CD4-positive, alpha-beta T cell (primary cell): ENCODE measurements around the gene ZMIZ2. TPM values are rescaled to one million over a fixed set of nuclear protein-coding genes. Genes with fewer than 3 reads are reported as not detected.

Experiments used
- ATAC-seq: fragments of 200-7000 bp; cut with Tn5 transposase; one replicate; pipeline ENCODE4 v1.10.0; 2022; ENCODE audit warnings: mild to moderate bottlenecking; ENCODE audit not compliant: poor library complexity
- CTCF ChIA-PET: fragments of 350-600 bp; sonication (Branson Sonifier 250); formaldehyde crosslinking; loops from one replicate; lab custom pipeline; 2021; ENCODE audit warnings: antibody characterized with exemption, inconsistent platforms; lab: Charles Lee
- POLR2A ChIA-PET: fragments of 350-600 bp; sonication (Branson Sonifier 250); formaldehyde crosslinking; loops from one replicate; lab custom pipeline; 2021; ENCODE audit warnings: antibody characterized with exemption, inconsistent platforms; lab: Charles Lee
- DNase-seq, 14 experiments: peaks; one replicate each; pipeline ENCODE4 v3.0.0-alpha.2; 2013 to 2020; ENCODE audit warnings: mixed read lengths in 2 of 14
- H3K27ac ChIP-seq, 2 donors: one replicate each; pipeline versions ENCODE4 v1.5.1 to v1.7.0; 2013; ENCODE audit warnings: low read length in 2 of 2, low read depth in 1 of 2, mild to moderate bottlenecking in 1 of 2
- H3K27me3 ChIP-seq, 2 experiments: 1 replicate in 1 of 2; 2 replicates in 1 of 2; pipeline versions ENCODE4 v1.6.1 to v1.7.0; 2013; ENCODE audit warnings: low read length in 2 of 2, control low read depth in 1 of 2, mild to moderate bottlenecking in 1 of 2, moderate library complexity in 1 of 2; ENCODE audit not compliant: insufficient read depth in 2 of 2, control insufficient read depth in 1 of 2
- H3K36me3 ChIP-seq: one replicate; pipeline ENCODE4 v1.6.1; 2013; ENCODE audit warnings: low read length, control low read depth; ENCODE audit not compliant: insufficient read depth
- H3K4me1 ChIP-seq: one replicate; pipeline ENCODE4 v1.6.1; 2013; ENCODE audit warnings: low read length, control low read depth; ENCODE audit not compliant: insufficient read depth
- H3K4me3 ChIP-seq: one replicate; pipeline ENCODE4 v1.5.1; 2013; ENCODE audit warnings: mild to moderate bottlenecking, low read length, moderate library complexity
- H3K9me3 ChIP-seq, 2 experiments: 1 replicate in 1 of 2; 2 replicates in 1 of 2; pipeline versions ENCODE4 v1.6.1 to v1.7.0; 2013; ENCODE audit warnings: low read length in 2 of 2, mild to moderate bottlenecking in 2 of 2, control low read depth in 1 of 2, moderate library complexity in 1 of 2; ENCODE audit not compliant: control insufficient read depth in 1 of 2, insufficient read depth in 1 of 2
- H3K27ac Mint-ChIP-seq: one replicate; pipeline ENCODE4 v1.8.0; 2020; ENCODE audit warnings: mixed read lengths
- H3K27me3 Mint-ChIP-seq: one replicate; pipeline ENCODE4 v1.8.0; 2021; ENCODE audit warnings: mixed read lengths
- H3K36me3 Mint-ChIP-seq: one replicate; pipeline ENCODE4 v1.8.0; 2021; ENCODE audit warnings: low read depth, mixed read lengths
- H3K4me1 Mint-ChIP-seq: one replicate; pipeline ENCODE4 v1.8.0; 2021; ENCODE audit warnings: low read depth, mixed read lengths
- H3K4me3 Mint-ChIP-seq: one replicate; pipeline ENCODE4 v1.8.0; 2020; ENCODE audit warnings: mild to moderate bottlenecking, mixed read lengths
- H3K9me3 Mint-ChIP-seq: one replicate; pipeline ENCODE4 v1.8.0; 2020; ENCODE audit warnings: mixed read lengths
- intact Hi-C, 2 experiments: fragments of 100-400 bp; cut with DNase I in 1 of 2; cut with micrococcal nuclease in 1 of 2; formaldehyde crosslinking; loops; one replicate each; pipeline versions ENCODE4 v1.15.1 to v1.9.0; 2023 to 2025; cut with DNase I, micrococcal nuclease
- total RNA-seq, 174 experiments: library from RNA in 2 of 174; stranded (reverse) in 2 of 174; gene quantifications; one replicate each; pipeline ENCODE4 v1.2.3 and lab custom pipeline; 2021 to 2026
- TF ChIP-seq, protein P1 (sequence below): fragments of 200-600 bp; IDR thresholded peaks from one replicate; pipeline ENCODE4 v1.8.0; 2022; ENCODE audit warnings: antibody characterized with exemption, mild to moderate bottlenecking

The ZMIZ2 gene
- total RNA-seq, 2 experiments from 2014 or later = 81.5 to 82.0 TPM

GRCh38 chr7:44768628-44769371, 20.2 kb downstream of the ZMIZ2 start:
- ATAC-seq (no peak), DNase-seq (no peak)
- H3K4me1 Mint-ChIP-seq = peaks cover 40% of the 10 kb centered on the region
- Histone ChIP-seq H3K4me3 (no peak overlapping the region), H3K9me3 (no peaks in the 10 kb centered on the region), H3K36me3 (peaks cover 39% of the 10 kb centered on the region), H3K27ac (peak overlapping the region; percentile 14 to 48), H3K27me3 (no peaks in the 10 kb centered on the region), H3K4me1 (peaks cover 40% of the 10 kb centered on the region)
- CTCF ChIA-PET = interaction anchor here (0.7 to 1.5 kb wide), 3 partner anchors 30 to 204 kb away, joined by 3 read pairs; no protein-coding TSS in a partner anchor
- H3K27ac Mint-ChIP-seq = peak overlapping the region; percentile 83
- H3K36me3 Mint-ChIP-seq = peaks cover 44% of the 10 kb centered on the region
- peak overlapping the region; percentile 8 for H3K4me3 Mint-ChIP-seq
- intact Hi-C loops = no loop called here
- TF ChIP-seq, protein P1, sequence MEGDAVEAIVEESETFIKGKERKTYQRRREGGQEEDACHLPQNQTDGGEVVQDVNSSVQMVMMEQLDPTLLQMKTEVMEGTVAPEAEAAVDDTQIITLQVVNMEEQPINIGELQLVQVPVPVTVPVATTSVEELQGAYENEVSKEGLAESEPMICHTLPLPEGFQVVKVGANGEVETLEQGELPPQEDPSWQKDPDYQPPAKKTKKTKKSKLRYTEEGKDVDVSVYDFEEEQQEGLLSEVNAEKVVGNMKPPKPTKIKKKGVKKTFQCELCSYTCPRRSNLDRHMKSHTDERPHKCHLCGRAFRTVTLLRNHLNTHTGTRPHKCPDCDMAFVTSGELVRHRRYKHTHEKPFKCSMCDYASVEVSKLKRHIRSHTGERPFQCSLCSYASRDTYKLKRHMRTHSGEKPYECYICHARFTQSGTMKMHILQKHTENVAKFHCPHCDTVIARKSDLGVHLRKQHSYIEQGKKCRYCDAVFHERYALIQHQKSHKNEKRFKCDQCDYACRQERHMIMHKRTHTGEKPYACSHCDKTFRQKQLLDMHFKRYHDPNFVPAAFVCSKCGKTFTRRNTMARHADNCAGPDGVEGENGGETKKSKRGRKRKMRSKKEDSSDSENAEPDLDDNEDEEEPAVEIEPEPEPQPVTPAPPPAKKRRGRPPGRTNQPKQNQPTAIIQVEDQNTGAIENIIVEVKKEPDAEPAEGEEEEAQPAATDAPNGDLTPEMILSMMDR = no peak
- POLR2A ChIA-PET = interaction anchor here (0.9 to 2.5 kb wide), 10 partner anchors 15 to 279 kb away, joined by 3 to 16 read pairs (median 7); partner anchors contain the start of genes DDX56, H2AZ2, NUDCD3 and OGDH
- H3K9me3 Mint-ChIP-seq = no peaks in the 10 kb centered on the region
- no peaks in the 10 kb centered on the region for H3K27me3 Mint-ChIP-seq

GRCh38 chr7:44769376-44769775, 20.7 kb downstream of the ZMIZ2 start:
- peak overlapping the region; percentile 83 for H3K27ac Mint-ChIP-seq
- TF ChIP-seq, protein P1 = no peak
- Histone ChIP-seq H3K36me3 (peaks cover 33% of the 10 kb centered on the region), H3K4me1 (peaks cover 40% of the 10 kb centered on the region), H3K27me3 (no peaks in the 10 kb centered on the region), H3K27ac (peak overlapping the region; percentile 14 to 48), H3K4me3 (no peak overlapping the region), H3K9me3 (no peaks in the 10 kb centered on the region)
- H3K4me3 Mint-ChIP-seq = no peak overlapping the region
- no peaks in the 10 kb centered on the region for H3K27me3 Mint-ChIP-seq
- CTCF ChIA-PET = interaction anchor here (1.5 kb wide), 2 partner anchors 29 to 204 kb away, joined by 3 read pairs; no protein-coding TSS in a partner anchor
- H3K36me3 Mint-ChIP-seq = peaks cover 39% of the 10 kb centered on the region
- no peaks in the 10 kb centered on the region for H3K9me3 Mint-ChIP-seq
- intact Hi-C loops = no loop called here
- POLR2A ChIA-PET = interaction anchor here (0.9 to 2.5 kb wide), 6 partner anchors 28 to 209 kb away, joined by 3 to 14 read pairs (median 8); partner anchors contain the start of genes H2AZ2, OGDH, PPIA and TMED4
- peaks cover 40% of the 10 kb centered on the region for H3K4me1 Mint-ChIP-seq
- no peak for ATAC-seq
- DNase-seq = no peak

GRCh38 chr7:44769776-44770294, 21.2 kb downstream of the ZMIZ2 start:
- H3K27ac Mint-ChIP-seq = peak overlapping the region; percentile 83
- no peak overlapping the region for H3K4me3 ChIP-seq
- peaks cover 40% of the 10 kb centered on the region for H3K4me1 Mint-ChIP-seq

More at GRCh38 chr7:44769776-44770294, 21.2 kb downstream of the ZMIZ2 start:
- Mint-ChIP-seq H3K27me3 (no peaks in the 10 kb centered on the region), H3K9me3 (no peaks in the 10 kb centered on the region), H3K4me3 (peak overlapping the region; percentile 8), H3K36me3 (peaks cover 34% of the 10 kb centered on the region)
- ATAC-seq (peak; percentile 30), DNase-seq (peak in 3 of 14 experiments; percentile 47 to 77 (median 50))
- intact Hi-C loops = no loop called here
- peaks cover 28% of the 10 kb centered on the region for H3K36me3 ChIP-seq
- peak overlapping the region; percentile 14 to 48 for H3K27ac ChIP-seq
- H3K4me1 ChIP-seq = peaks cover 40% of the 10 kb centered on the region
- CTCF ChIA-PET = interaction anchor here (1.5 kb wide), 2 partner anchors 29 to 205 kb away, joined by 3 read pairs; no protein-coding TSS in a partner anchor
- TF ChIP-seq, protein P1 = no peak
- POLR2A ChIA-PET = interaction anchor here (0.9 to 2.2 kb wide), 5 partner anchors 20 to 209 kb away, joined by 3 to 8 read pairs (median 4); partner anchors contain the start of genes OGDH and TMED4
- no peaks in the 10 kb centered on the region for H3K9me3 ChIP-seq
- no peaks in the 10 kb centered on the region for H3K27me3 ChIP-seq
